HG03045 (cell line): Measurements from ENCODE around the gene MBD4.
A peak's percentile ranks its signal among the peaks of the same experiment; 100 is the strongest.
"Not testable (repeated sequence)": the region's sequence is repeated elsewhere in the genome, so short reads cannot be mapped to it uniquely, and the experiment has no call there.

ENCODE experiments used
- ATAC-seq: cut with Tn5 transposase; IDR thresholded peaks from one replicate; pipeline ENCODE4 v1.9.1; 2021; ENCODE audit warnings: mild to moderate bottlenecking, moderate library complexity; ENCODE audit not compliant: unreplicated experiment

MBD4 gene

GRCh38 chr3:129412542-129413198 lies 27.1 kb downstream of the MBD4 start:
- no peak for ATAC-seq

GRCh38 chr3:129410971-129411370 lies 28.8 kb downstream of the MBD4 start:
- no peak for ATAC-seq

GRCh38 chr3:129409541-129409940 lies 30.2 kb downstream of the MBD4 start:
- no peak for ATAC-seq

GRCh38 chr3:129404610-129405009 lies 35.1 kb downstream of the MBD4 start:
- ATAC-seq: peak; percentile 42

- no peak for ATAC-seq
These were observed 35.6 kb downstream of the MBD4 start for GRCh38 chr3:129404130-129404529.

- ATAC-seq: no peak
These were observed 36.3 kb downstream of the MBD4 start for GRCh38 chr3:129403450-129403849.

GRCh38 chr3:129402616-129403015 lies 37.1 kb downstream of the MBD4 start:
- ATAC-seq: no peak

GRCh38 chr3:129402210-129402609 lies 37.5 kb downstream of the MBD4 start:
- ATAC-seq: no peak

- no peak for ATAC-seq
These were observed 39.8 kb downstream of the MBD4 start for GRCh38 chr3:129399895-129400357.

- ATAC-seq: peak; percentile 81
These were observed 40.4 kb downstream of the MBD4 start for GRCh38 chr3:129399145-129399894.

GRCh38 chr3:129398803-129399144 lies 41.0 kb downstream of the MBD4 start:
- ATAC-seq: peak; percentile 12

GRCh38 chr3:129393760-129394564 lies 45.8 kb downstream of the MBD4 start:
- ATAC-seq: not testable (repeated sequence)

GRCh38 chr3:129393271-129393670 lies 46.5 kb downstream of the MBD4 start:
- no peak for ATAC-seq

- ATAC-seq: not testable (repeated sequence)
These were observed 47.5 kb downstream of the MBD4 start for GRCh38 chr3:129392106-129392887.

- ATAC-seq: not testable (repeated sequence)
These were observed 48.2 kb downstream of the MBD4 start for GRCh38 chr3:129391583-129391982.

GRCh38 chr3:129389572-129389937 lies 50.2 kb downstream of the MBD4 start:
- no peak for ATAC-seq

- not testable (repeated sequence) for ATAC-seq
These were observed 50.8 kb downstream of the MBD4 start for GRCh38 chr3:129388791-129389571.

- ATAC-seq: no peak
These were observed 52.3 kb downstream of the MBD4 start for GRCh38 chr3:129387487-129387886.

- no peak for ATAC-seq
These were observed 52.8 kb downstream of the MBD4 start for GRCh38 chr3:129386984-129387383.

GRCh38 chr3:129385507-129385906 lies 54.2 kb downstream of the MBD4 start:
- ATAC-seq: not testable (repeated sequence)
